ENCODE measurements around the gene RBMX.

Gene RBMX

DNA sequence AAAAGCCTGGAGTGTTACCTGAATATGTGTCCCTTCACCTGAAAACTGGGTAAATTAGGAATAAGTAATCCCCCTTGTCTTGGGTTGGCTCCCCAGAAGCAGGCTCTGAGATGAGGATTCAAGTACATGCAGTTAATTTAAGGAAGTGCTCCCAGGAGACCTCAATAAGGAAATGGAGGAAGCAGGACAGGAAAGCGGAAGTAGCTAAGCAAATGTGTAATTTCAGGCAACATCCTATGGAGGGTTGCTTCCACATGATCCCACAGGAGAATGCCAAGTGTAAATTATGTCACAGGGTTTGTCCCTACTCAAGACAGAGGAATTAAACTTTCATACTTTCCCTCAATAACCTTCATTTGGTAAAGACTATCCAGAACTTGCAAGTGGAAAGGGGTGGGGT lies 51.7 kb downstream of the RBMX start:
- DNase-seq, result no peak

DNA sequence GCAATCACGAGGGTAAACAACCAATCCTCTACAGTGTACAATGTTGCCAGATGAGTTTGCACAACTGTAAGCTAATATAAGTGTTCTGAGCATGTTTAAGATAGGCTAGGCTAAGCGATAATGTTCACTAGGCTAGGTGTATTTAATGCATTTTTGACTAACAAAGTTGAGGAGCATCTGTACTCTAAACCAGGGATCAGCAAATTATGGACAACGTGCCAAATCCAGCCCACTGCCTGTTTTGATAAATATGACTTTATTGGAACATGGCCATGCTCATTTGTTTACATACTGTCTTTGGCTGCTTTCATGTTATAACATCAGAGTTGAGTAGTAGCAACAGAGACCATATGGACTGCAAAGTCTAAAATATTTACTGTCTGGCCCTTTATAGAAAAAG lies 53.5 kb downstream of the RBMX start:
- DNase-seq, result peak; percentile 40

DNA sequence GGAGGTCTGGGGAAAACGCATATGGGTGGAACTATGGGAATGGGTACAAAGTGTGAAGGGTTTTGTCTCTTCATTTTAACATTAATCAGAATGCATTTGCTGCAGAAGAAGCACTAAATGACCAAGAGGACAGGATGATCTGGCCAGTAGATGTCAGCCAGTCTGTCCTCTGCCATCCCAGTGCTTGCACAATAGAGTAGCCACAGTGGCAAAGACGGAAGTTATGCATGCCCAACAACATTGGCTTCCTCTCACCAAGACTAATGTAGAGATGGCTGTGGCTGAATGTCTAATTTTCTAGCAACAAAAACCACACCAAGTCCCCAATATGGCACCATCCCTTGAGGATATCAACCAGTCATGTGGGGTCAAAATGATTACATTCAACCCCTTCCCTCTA lies 54.8 kb downstream of the RBMX start:
- DNase-seq, result no peak
